HG03521 (cell line): ENCODE data around the gene ID1.
"Not testable (repeated sequence)": the region's sequence is repeated elsewhere in the genome, so short reads cannot be mapped to it uniquely, and the experiment has no call there.

ENCODE experiments used
- ATAC-seq: cut with Tn5 transposase; IDR thresholded peaks from one replicate; pipeline ENCODE4 v1.9.1; 2021; ENCODE audit warnings: mild to moderate bottlenecking, moderate library complexity; ENCODE audit not compliant: unreplicated experiment

The ID1 gene

DNA sequence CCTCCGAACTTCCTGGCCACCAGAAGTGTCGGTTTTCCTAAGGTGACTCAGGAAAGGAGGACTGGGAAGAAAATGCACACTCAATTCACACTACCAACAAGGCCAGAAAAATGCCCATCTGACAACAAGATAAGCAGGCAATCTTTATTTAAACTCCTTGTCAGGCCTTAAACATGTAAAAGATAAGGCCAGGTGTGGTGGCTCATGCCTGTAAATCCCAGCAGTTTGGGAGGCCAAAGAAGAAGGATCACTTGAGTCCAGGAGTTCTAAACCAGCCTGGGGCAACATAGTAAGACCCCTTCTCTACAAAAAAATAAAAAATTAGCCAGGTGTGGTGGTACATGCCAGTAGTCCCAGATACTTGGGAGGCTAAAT is 7.6 kb upstream of the ID1 start:
- ATAC-seq: no peak

DNA sequence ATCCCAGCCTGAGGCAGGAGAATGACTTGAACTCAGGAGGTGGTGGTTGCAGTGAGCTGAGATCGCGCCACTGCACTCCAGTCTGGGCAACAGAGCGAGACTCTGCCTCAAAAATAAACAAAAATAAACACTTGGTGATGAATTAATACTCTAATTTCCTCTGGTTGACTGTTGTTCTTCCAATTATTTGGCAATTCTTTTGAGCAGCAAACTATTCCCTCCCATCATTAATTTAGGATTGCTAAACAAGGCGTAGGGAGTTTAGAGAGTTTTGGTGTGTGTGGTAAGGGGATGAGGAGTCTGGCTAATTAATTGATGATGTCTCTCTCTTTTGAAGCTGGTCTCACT is 2.7 kb upstream of the ID1 start:
- no peak for ATAC-seq

DNA sequence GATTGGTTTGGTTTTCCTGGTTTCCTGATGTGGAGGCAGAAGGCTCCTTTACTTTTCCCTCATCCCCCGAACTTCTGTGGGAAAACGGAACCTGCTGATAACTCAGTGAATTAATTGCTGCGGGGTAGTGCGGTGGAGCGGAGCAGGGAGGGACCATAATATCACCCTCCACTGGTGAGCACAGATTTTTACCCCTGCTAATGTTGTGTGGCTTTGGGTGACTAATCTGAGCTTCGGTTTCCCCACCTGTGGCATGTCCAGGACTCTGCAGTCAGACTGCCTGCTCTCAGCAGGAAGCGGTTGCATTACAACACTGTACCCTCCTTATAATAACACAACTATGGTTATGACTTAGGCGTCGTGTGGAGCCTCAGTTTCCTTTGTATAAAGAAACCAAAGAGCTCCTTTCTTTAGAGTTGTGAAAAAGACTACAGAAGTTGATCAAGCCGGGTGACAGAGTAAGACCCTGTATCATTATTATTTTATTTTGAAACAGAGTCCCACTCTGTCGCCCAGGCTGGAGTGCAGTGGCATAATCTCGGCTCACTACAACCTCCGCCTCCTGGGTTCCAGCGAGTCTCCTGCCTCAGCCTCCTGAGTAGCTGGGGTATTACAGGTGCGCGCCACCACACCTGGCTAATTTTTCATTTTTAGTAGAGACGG is 2.2 kb upstream of the ID1 start:
- peak; percentile 51 for ATAC-seq

DNA sequence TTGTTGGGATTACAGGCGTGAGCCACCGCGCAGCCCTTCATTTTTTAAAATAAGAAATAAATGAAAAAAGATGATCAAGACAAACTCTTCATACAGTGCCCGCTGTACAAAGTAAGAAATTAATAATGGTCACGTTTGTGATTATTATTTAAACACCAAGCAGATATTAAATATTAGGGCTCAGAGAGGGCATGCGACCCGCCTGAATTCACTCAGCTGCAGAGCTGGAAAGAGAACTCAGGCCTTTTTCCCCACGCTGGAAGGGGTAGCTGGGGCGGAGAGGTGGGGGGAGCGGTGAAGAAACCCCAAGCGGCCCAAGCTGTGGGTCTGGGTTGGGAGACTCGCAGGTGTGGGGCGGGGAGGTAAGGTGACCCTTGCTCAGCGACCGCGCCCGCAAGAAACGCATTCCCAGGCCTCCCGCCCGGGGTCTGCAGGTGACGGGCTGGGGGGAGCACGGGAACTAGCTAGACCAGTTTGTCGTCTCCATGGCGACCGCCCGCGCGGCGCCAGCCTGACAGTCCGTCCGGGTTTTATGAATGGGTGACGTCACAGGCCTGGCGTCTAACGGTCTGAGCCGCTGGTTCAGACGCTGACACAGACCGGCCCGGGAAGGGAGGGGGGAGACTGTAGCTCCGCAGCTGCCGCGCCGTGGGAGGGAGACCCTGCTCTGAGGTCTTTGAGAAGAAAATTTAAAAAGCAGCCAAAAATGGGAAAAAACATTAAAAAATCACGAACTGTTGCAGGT is 1.1 kb upstream of the ID1 start:
- ATAC-seq: no peak

- ATAC-seq: no peak
Measured at GRCh38 chr20:31604567-31605030, 490 bp upstream of the ID1 start.

DNA sequence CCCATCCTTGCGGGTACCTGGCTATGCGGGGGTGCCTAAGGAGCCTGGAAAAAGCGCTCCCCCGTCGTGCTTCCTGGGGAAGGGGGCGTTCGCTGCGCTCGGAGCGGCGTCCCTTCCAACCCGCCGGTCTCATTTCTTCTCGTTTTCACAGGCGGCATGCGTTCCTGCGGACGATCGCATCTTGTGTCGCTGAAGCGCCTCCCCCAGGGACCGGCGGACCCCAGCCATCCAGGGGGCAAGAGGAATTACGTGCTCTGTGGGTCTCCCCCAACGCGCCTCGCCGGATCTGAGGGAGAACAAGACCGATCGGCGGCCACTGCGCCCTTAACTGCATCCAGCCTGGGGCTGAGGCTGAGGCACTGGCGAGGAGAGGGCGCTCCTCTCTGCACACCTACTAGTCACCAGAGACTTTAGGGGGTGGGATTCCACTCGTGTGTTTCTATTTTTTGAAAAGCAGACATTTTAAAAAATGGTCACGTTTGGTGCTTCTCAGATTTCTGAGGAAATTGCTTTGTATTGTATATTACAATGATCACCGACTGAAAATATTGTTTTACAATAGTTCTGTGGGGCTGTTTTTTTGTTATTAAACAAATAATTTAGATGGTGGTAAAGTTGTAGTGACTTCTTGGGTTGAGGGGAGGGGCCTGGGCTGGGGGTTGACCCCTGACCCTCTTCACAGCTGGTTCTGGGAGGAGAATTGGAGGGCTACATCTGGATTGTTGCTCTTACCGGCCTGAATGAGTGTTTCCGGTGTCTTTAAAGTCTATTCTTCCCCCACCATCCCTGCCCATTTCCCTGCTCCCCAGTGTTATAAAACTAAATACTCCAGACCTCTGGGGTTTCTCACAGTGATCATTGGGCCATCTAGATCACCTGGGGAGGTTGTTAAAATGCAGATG is 1.1 kb downstream of the ID1 start:
- no peak for ATAC-seq

GRCh38 chr20:31606804-31607639 is 1.9 kb downstream of the ID1 start:
- no peak for ATAC-seq

- ATAC-seq: no peak
Measured at GRCh38 chr20:31607640-31608250, 2.7 kb downstream of the ID1 start.

- ATAC-seq: no peak
Measured at GRCh38 chr20:31608251-31608945, 3.3 kb downstream of the ID1 start.

DNA sequence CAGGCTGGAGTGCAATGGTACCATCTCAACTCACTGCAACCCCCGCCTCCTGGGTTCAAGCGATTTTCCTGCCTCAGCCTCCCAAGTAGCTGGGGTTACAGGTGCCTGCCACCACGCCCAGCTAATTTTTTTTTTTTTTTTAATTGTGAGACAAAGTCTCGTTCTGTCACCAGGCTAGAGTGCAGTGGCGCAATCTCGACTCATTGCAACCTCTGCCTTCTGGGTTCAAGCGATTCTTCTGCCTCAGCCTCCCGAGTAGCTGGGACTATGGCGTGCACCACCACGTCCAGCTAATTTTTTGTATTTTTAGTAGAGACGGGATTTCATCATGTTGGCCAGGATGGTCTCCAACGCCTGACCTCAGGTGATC is 7.2 kb downstream of the ID1 start:
- ATAC-seq: not testable (repeated sequence)

DNA sequence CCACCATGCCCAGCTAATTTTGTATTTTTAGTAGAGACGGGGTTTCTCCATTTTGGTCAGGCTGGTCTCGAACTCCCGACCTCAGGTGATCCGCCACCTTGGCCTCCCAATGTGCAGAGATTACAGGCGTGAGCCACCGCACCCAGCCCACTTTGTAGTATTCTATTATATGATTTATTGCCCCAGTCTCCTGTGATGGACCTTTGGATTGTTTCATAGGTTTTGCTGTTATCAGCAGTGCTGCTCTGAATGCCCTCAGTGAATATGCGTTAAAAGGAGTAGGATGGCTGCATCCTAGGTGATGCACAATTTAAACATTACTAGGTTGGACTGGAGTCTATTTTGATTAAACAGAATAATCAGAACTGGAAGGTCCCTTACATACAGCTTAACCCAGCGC is 10.3 kb downstream of the ID1 start:
- no peak for ATAC-seq

GRCh38 chr20:31617432-31618104 is 12.5 kb downstream of the ID1 start:
- no peak for ATAC-seq

- ATAC-seq: no peak
Measured at GRCh38 chr20:31620246-31620645, 15.2 kb downstream of the ID1 start.

GRCh38 chr20:31623123-31623505 is 18.0 kb downstream of the ID1 start:
- not testable (repeated sequence) for ATAC-seq

GRCh38 chr20:31626534-31626933 is 21.4 kb downstream of the ID1 start:
- not testable (repeated sequence) for ATAC-seq

GRCh38 chr20:31628057-31628456 is 23.0 kb downstream of the ID1 start:
- not testable (repeated sequence) for ATAC-seq

DNA sequence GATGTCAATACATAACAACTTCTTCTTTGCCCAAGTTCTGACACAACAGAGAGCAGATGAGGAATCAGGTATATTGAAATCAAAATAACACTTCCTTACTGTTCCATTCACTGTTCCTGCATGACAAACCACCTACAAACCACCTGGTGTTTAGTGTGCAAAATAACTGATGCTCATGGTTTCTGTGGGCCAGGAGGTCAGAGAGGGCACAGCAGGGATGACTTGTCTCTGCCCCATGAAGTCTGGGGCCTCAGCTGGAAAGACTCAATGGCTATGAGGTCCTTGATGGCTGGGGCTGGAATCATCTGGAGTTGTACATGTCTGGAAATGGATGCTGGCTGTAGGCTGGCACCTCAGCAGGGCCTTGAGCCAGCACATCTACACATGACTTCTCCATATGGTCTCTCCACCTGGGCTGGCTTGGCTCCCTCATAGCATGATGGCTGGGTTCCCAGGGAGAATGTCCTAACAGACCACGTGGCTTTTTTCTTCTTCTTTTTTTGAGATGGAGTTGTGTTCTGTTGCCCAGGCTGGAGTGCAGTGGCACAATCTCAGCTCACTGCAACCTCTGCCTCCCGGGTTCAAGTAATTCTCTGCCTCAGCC is 25.2 kb downstream of the ID1 start:
- no peak for ATAC-seq

DNA sequence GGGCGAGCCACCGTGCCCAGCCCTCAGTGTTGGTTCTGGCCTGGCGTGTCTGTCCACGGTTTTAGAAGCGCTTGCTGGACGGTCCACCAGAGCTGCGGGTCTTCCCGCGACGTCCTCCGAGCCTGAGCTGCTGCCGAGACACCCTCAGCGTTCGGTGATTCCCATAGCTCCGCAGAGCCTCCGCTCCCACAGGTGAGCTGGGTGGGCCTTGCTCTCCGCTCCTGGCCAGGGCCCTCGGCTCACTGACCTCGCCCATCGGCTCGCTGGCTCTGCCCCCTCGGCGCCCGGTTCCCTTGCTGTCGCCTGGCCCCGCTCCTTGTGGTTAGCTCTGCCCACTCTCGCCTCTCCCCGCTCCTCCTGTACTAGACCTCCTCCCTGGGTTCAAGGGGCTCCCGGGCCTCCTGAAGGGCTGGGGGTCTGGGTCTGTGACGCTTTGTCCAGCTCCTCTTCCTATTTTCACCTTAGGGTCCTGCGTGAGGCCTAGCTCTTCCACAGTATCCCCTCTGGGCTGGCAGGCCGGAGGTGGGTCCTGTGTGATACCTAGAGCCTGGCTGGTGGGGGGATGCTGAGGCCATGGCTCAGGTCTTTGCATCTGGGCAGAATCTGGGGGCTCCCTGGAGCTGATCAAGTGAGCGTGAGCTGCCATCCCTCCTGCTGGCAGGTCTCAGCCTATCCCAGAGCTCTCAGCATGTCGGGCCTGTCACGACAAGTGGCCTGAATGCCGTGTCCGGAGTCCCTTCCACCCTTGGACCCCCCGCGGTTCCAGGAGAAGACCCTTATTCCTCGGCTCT is 27.7 kb downstream of the ID1 start:
- no peak for ATAC-seq
